Colonic mucosa (tissue), 4 donors: ENCODE measurements around the gene HAND2. TPM values are rescaled to one million over a fixed set of nuclear protein-coding genes. Genes with fewer than 3 reads are reported as not detected.

Experiments
- DNase-seq: peaks from one replicate; pipeline ENCODE4 v3.0.0-alpha.2; 2020
- H3K27ac ChIP-seq: fragments of 200-600 bp; one replicate; pipeline ENCODE4 v1.8.0; 2021
- H3K27me3 ChIP-seq: fragments of 200-600 bp; one replicate; pipeline ENCODE4 v1.8.0; 2021
- H3K36me3 ChIP-seq: fragments of 200-600 bp; one replicate; pipeline ENCODE4 v1.8.0; 2021
- H3K4me1 ChIP-seq: fragments of 200-600 bp; one replicate; pipeline ENCODE4 v1.8.0; 2021; ENCODE audit warnings: mild to moderate bottlenecking
- H3K4me3 ChIP-seq: fragments of 200-600 bp; one replicate; pipeline ENCODE4 v1.8.0; 2021
- H3K9ac ChIP-seq, 2 donors: one replicate each; pipeline ENCODE4 v1.7.0; 2013; ENCODE audit warnings: control low read depth in 2 of 2, low read depth in 2 of 2, low read length in 2 of 2
- H3K9me3 ChIP-seq: fragments of 200-600 bp; one replicate; pipeline ENCODE4 v1.8.0; 2021
- intact Hi-C: fragments of 100-400 bp; cut with DNase I; formaldehyde crosslinking; loops from one replicate; pipeline ENCODE4 v1.14.1; 2022
- total RNA-seq, 2 donors: library from RNA; stranded (reverse); fragmentation: NEBNext Ultra II Directional in 1 of 2; extraction: Animal tissue kit (Norgen Biotek cat#: 25700) in 1 of 2; gene quantifications; one replicate each; pipeline ENCODE4 v1.2.1, GENCODE V29; 2021
- TF ChIP-seq, protein P1 (sequence below): fragments of 200-600 bp; IDR thresholded peaks from one replicate; pipeline ENCODE4 v1.8.0; 2022; ENCODE audit warnings: antibody characterized with exemption, mild to moderate bottlenecking
- donor health status: healthy.
- donor health status: DM: no; HTN: no; CAD: no.
- donor health status: DM: no; HTN: no; CAD: no.

HAND2 gene
- total RNA-seq, 2 donors from 2014 or later: 1.6 to 9.4 TPM

DNA sequence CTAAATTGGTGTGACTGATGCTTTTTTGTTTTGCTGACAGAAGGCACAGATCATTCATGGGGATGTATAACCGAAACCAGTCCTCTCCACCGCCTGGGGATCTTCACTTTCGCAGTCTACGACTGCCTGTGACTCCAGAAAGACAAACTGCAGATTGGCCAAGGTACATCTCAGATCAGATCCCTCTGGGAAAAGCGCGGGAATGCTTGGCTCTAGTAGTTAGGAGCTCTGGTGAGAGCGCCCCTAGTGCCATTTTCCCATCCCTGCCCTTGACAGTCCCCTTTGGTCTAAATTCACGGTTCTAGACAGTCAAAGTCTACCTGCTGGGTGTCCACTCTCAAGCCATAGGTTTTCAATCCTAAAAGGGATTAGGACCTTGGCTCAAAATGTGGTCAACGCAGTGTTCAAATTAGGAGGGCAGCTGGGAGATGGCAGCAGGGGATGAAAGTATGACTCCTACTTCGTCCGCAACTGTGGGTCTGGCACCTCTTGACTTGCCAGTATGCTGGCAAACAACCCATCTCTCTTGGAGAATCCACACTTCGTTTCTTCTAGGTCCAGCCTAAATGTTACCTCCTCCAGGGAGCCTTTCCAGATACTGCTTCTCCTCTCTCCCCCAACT lies 6.9 kb upstream of the HAND2 start:
- H3K36me3 ChIP-seq: no peaks in the 10 kb centered on the region
- TF ChIP-seq, protein P1, sequence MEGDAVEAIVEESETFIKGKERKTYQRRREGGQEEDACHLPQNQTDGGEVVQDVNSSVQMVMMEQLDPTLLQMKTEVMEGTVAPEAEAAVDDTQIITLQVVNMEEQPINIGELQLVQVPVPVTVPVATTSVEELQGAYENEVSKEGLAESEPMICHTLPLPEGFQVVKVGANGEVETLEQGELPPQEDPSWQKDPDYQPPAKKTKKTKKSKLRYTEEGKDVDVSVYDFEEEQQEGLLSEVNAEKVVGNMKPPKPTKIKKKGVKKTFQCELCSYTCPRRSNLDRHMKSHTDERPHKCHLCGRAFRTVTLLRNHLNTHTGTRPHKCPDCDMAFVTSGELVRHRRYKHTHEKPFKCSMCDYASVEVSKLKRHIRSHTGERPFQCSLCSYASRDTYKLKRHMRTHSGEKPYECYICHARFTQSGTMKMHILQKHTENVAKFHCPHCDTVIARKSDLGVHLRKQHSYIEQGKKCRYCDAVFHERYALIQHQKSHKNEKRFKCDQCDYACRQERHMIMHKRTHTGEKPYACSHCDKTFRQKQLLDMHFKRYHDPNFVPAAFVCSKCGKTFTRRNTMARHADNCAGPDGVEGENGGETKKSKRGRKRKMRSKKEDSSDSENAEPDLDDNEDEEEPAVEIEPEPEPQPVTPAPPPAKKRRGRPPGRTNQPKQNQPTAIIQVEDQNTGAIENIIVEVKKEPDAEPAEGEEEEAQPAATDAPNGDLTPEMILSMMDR: no peak
- H3K4me3 ChIP-seq: no peak overlapping the region
- peak; percentile 19 for DNase-seq
- H3K9ac ChIP-seq: no peak overlapping the region
- peaks cover 5% of the 10 kb centered on the region for H3K4me1 ChIP-seq
- H3K9me3 ChIP-seq: no peaks in the 10 kb centered on the region
- intact Hi-C loops: no loop called here
- peaks cover 75% of the 10 kb centered on the region for H3K27me3 ChIP-seq
- no peak overlapping the region for H3K27ac ChIP-seq

DNA sequence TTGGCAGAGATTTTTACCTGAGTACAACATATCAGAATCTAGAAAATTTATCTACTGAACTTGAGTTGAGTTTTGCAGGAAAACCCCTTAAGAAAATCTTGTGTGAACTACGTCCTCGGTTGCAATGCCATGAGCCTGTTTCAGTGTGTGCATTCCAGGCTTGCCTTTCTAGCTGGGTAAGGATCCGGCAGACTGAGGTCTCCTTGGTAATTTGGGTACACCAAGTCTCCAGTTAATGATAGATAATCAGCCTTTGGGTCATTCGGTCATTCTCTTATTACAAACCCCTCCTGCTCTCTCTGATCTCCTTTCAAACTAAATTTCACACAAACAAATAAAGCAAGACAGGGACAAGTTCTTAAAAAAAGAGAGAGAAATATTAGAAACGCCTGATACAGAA lies 5.9 kb upstream of the HAND2 start:
- Histone ChIP-seq H3K4me3 (no peak overlapping the region), H3K27ac (no peak overlapping the region), H3K4me1 (peaks cover 5% of the 10 kb centered on the region), H3K36me3 (no peaks in the 10 kb centered on the region), H3K27me3 (peaks cover 84% of the 10 kb centered on the region), H3K9me3 (no peaks in the 10 kb centered on the region), H3K9ac (no peak overlapping the region)
- DNase-seq: no peak
- TF ChIP-seq, protein P1: no peak
- intact Hi-C loops: no loop called here

DNA sequence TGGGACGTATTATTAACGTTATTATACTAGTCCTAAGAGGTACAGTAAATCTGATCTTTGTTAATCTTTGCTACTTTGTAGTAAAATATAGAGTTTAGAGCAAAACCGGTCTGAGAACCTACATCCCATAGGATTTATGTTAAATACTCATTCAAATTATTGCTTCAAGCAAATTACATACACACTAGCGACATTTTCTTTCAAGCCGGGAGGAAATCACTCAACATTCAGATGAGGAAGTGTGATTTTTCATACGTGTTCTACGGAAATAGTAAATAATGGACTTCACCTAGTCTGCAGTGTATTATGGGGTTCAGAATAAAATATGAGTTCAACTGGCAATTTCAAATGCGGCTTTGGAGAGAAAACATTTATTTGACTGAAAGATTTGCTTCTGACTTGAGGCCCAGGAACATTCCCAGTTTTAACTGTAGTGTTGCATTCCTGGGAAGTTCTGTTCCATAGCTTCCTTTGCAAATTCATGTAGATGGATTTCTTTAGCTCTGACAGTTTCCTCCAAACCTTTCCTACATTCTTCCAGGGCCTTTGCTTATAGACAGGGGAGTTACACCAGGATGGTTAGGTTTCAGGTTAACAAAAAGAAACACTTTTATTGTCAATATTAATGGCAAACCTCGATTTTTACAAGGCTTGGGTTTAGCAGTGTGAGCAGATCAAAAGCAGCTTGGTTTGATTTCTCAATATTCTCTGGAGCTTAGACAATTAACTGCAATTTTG lies 5.3 kb upstream of the HAND2 start:
- H3K27ac ChIP-seq: no peak overlapping the region
- H3K27me3 ChIP-seq: peaks cover 84% of the 10 kb centered on the region
- intact Hi-C loops: no loop called here

DNA sequence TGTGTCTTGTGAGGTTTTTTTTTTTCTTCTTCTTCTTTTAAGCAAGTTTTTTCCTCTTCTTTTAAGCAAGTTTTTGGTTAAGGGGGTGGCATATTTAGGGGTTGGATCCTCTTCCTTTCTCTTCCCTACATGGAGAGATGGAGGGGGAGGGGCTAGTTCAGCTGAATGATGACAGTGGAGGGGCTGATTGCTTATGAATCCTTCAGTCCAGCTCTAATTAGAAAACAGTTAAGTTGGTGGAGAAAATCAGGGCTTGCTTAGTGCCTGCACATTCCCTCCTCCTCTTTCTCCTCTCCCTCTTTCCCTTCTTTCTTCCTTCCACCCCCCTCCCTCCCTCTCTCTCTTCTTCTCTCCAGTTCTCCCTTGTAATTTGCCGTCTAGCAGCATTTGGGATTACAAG lies 4.4 kb upstream of the HAND2 start:
- H3K4me1 ChIP-seq: peaks cover 5% of the 10 kb centered on the region
- no peak overlapping the region for H3K9ac ChIP-seq
- H3K9me3 ChIP-seq: no peaks in the 10 kb centered on the region
- DNase-seq: no peak
- intact Hi-C loops: no loop called here
- H3K27ac ChIP-seq: no peak overlapping the region
- H3K36me3 ChIP-seq: no peaks in the 10 kb centered on the region
- TF ChIP-seq, protein P1: no peak
- H3K4me3 ChIP-seq: no peak overlapping the region
- peaks cover 83% of the 10 kb centered on the region for H3K27me3 ChIP-seq

More for the DNA sequence above, 5.3 kb upstream of the HAND2 start:
- Histone ChIP-seq H3K36me3 (no peaks in the 10 kb centered on the region), H3K4me3 (no peak overlapping the region), H3K9me3 (no peaks in the 10 kb centered on the region), H3K4me1 (peaks cover 5% of the 10 kb centered on the region), H3K9ac (no peak overlapping the region)
- DNase-seq: no peak
- TF ChIP-seq, protein P1: no peak

DNA sequence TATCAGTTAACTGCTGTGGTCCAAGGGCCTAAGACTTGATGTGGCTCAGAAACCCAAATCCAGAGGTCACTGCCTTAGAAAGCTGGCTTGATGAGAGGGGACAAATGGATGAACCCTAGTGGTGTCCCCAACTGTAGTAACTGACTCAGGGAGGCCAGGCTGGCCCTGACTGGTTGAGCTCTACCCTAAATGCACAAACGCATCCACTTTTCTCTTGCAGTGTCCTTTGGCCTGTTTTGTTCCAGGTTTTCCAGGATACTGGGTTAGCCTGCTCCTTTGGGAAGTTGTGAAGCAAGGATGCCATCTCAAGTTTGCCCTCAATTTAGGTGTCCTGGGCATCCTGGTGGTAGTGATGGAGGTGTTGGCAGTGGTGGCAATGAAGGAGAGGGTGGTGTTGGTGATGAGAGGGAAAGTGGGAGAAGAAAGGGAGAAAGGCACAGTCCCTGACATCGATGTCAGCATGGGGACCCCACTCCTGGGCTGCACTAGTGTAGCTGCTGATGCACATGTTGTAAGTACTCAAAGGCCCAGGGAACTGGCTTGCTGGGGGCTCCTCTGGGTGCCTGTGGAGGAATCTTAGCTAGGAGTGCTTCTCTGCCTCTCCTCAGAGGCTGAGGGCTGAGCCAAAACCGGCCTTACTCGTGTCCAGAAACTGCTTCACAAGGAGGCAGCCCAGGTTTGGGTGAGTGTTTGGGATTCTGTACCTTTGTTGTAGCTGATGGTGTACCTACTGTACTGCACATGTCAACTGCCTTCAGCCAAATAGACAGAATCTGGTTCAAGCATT lies 2.9 kb upstream of the HAND2 start:
- Histone ChIP-seq H3K9me3 (no peaks in the 10 kb centered on the region), H3K27me3 (peaks cover 79% of the 10 kb centered on the region), H3K4me3 (no peak overlapping the region), H3K4me1 (no peaks in the 10 kb centered on the region), H3K27ac (no peak overlapping the region), H3K36me3 (no peaks in the 10 kb centered on the region), H3K9ac (no peak overlapping the region)
- no peak for DNase-seq
- TF ChIP-seq, protein P1: no peak
- intact Hi-C loops: no loop called here
